Measurements from ENCODE around the gene SGMS1.

Gene SGMS1

GRCh38 chr10:50324680-50325393 lies 298.9 kb downstream of the SGMS1 start:
- Histone ChIP-seq H3K4me3 (ENCODE audit: insufficient read depth in 1 of 2, low read depth in 1 of 2, low read length in 2 of 2) (peak overlapping the region in 1 of 2 experiments; percentile 13), H3K23ac (ENCODE audit: low read length in 2 of 2) (no peak overlapping the region), H3K27ac (ENCODE audit: low read length, poor library complexity, severe bottlenecking) (no peak overlapping the region), H3K36me3 (ENCODE audit: control insufficient read depth in 1 of 2, insufficient read depth in 2 of 2, low read depth in 1 of 2, low read length in 2 of 2) (no peaks in the 10 kb centered on the region), H2BK12ac (ENCODE audit: low read length in 2 of 2) (no peak overlapping the region), H3K27me3 (ENCODE audit: control insufficient read depth in 1 of 2, insufficient read depth in 1 of 2, low read length in 2 of 2) (no peaks in the 10 kb centered on the region), H4K8ac (ENCODE audit: low read length) (no peak overlapping the region), H3K18ac (ENCODE audit: low read depth in 1 of 2, low read length in 2 of 2) (no peak overlapping the region), H3K9ac (ENCODE audit: low read length) (peak overlapping the region; percentile 87), H3K4me2 (ENCODE audit: low read length, poor library complexity, severe bottlenecking) (no peak overlapping the region), H3K14ac (ENCODE audit: low read length in 2 of 2) (no peak overlapping the region), H3K4me1 (ENCODE audit: control insufficient read depth, insufficient read depth, low read depth, low read length) (peaks cover 3% of the 10 kb centered on the region), H4K91ac (ENCODE audit: low read length) (no peak overlapping the region), H2BK5ac (ENCODE audit: low read depth, low read length, poor library complexity, severe bottlenecking) (no peak overlapping the region), H3K9me3 (ENCODE audit: control insufficient read depth, low read length) (no peaks in the 10 kb centered on the region), H2AK5ac (ENCODE audit: low read length, severe bottlenecking) (no peak overlapping the region), H3K79me1 (replicated peaks; ENCODE audit: low read length, poor library complexity, severe bottlenecking) (peaks cover 7% of the 10 kb centered on the region), H2BK120ac (ENCODE audit: low read depth, low read length) (no peak overlapping the region), H2AFZ (ENCODE audit: low read depth, low read length) (no peak overlapping the region), H2BK15ac (ENCODE audit: low read depth, poor library complexity, severe bottlenecking) (no peak overlapping the region), H3K4ac (ENCODE audit: low read depth in 1 of 2, low read length in 2 of 2) (no peak overlapping the region)
- WGBS = 94% methylated on average over 2 of the region's 4 CpGs
- DNase-seq = no peak

- H2BK12ac ChIP-seq (ENCODE audit: low read length in 2 of 2) = no peak overlapping the region
- no peak overlapping the region for H3K14ac ChIP-seq (ENCODE audit: low read length in 2 of 2)
- H4K91ac ChIP-seq (ENCODE audit: low read length) = no peak overlapping the region
- no peak overlapping the region for H2AK5ac ChIP-seq (ENCODE audit: low read length, severe bottlenecking)
- H3K9me3 ChIP-seq (ENCODE audit: control insufficient read depth, low read length) = no peaks in the 10 kb centered on the region
- no peak overlapping the region for H2BK5ac ChIP-seq (ENCODE audit: low read depth, low read length, poor library complexity, severe bottlenecking)
- no peaks in the 10 kb centered on the region for H3K36me3 ChIP-seq (ENCODE audit: control insufficient read depth in 1 of 2, insufficient read depth in 2 of 2, low read depth in 1 of 2, low read length in 2 of 2)
- no peak overlapping the region for H3K4ac ChIP-seq (ENCODE audit: low read depth in 1 of 2, low read length in 2 of 2)
- H3K4me3 ChIP-seq (ENCODE audit: insufficient read depth in 1 of 2, low read depth in 1 of 2, low read length in 2 of 2) = no peak overlapping the region
- peaks cover 3% of the 10 kb centered on the region for H3K4me1 ChIP-seq (ENCODE audit: control insufficient read depth, insufficient read depth, low read depth, low read length)
- DNase-seq = no peak
- no peak overlapping the region for H4K8ac ChIP-seq (ENCODE audit: low read length)
- WGBS = 100% methylated on average over 1 of the region's 2 CpGs
- no peak overlapping the region for H3K4me2 ChIP-seq (ENCODE audit: low read length, poor library complexity, severe bottlenecking)
- no peaks in the 10 kb centered on the region for H3K27me3 ChIP-seq (ENCODE audit: control insufficient read depth in 1 of 2, insufficient read depth in 1 of 2, low read length in 2 of 2)
- H3K23ac ChIP-seq (ENCODE audit: low read length in 2 of 2) = no peak overlapping the region
- H3K18ac ChIP-seq (ENCODE audit: low read depth in 1 of 2, low read length in 2 of 2) = no peak overlapping the region
- H3K27ac ChIP-seq (ENCODE audit: low read length, poor library complexity, severe bottlenecking) = no peak overlapping the region
- H2BK120ac ChIP-seq (ENCODE audit: low read depth, low read length) = no peak overlapping the region
- peaks cover 7% of the 10 kb centered on the region for H3K79me1 ChIP-seq (replicated peaks; ENCODE audit: low read length, poor library complexity, severe bottlenecking)
- peak overlapping the region; percentile 6 for H3K9ac ChIP-seq (ENCODE audit: low read length)
- H2BK15ac ChIP-seq (ENCODE audit: low read depth, poor library complexity, severe bottlenecking) = no peak overlapping the region
- H2AFZ ChIP-seq (ENCODE audit: low read depth, low read length) = no peak overlapping the region
These were observed 299.7 kb downstream of the SGMS1 start for GRCh38 chr10:50324046-50324445.

- Histone ChIP-seq H4K91ac (ENCODE audit: low read length) (no peak overlapping the region), H3K14ac (ENCODE audit: low read length in 2 of 2) (no peak overlapping the region), H3K4me3 (ENCODE audit: insufficient read depth in 1 of 2, low read depth in 1 of 2, low read length in 2 of 2) (no peak overlapping the region), H2AFZ (ENCODE audit: low read depth, low read length) (no peak overlapping the region), H3K18ac (ENCODE audit: low read depth in 1 of 2, low read length in 2 of 2) (no peak overlapping the region), H3K4me2 (ENCODE audit: low read length, poor library complexity, severe bottlenecking) (no peak overlapping the region), H2BK12ac (ENCODE audit: low read length in 2 of 2) (no peak overlapping the region), H3K79me1 (replicated peaks; ENCODE audit: low read length, poor library complexity, severe bottlenecking) (peaks cover 7% of the 10 kb centered on the region), H3K27me3 (ENCODE audit: control insufficient read depth in 1 of 2, insufficient read depth in 1 of 2, low read length in 2 of 2) (no peaks in the 10 kb centered on the region), H2BK15ac (ENCODE audit: low read depth, poor library complexity, severe bottlenecking) (no peak overlapping the region), H3K4me1 (ENCODE audit: control insufficient read depth, insufficient read depth, low read depth, low read length) (peaks cover 3% of the 10 kb centered on the region), H3K9me3 (ENCODE audit: control insufficient read depth, low read length) (no peaks in the 10 kb centered on the region), H3K36me3 (ENCODE audit: control insufficient read depth in 1 of 2, insufficient read depth in 2 of 2, low read depth in 1 of 2, low read length in 2 of 2) (no peaks in the 10 kb centered on the region), H3K9ac (ENCODE audit: low read length) (peak overlapping the region; percentile 75), H2BK5ac (ENCODE audit: low read depth, low read length, poor library complexity, severe bottlenecking) (no peak overlapping the region), H2AK5ac (ENCODE audit: low read length, severe bottlenecking) (no peak overlapping the region), H2BK120ac (ENCODE audit: low read depth, low read length) (no peak overlapping the region), H3K27ac (ENCODE audit: low read length, poor library complexity, severe bottlenecking) (no peak overlapping the region), H3K4ac (ENCODE audit: low read depth in 1 of 2, low read length in 2 of 2) (no peak overlapping the region), H4K8ac (ENCODE audit: low read length) (no peak overlapping the region), H3K23ac (ENCODE audit: low read length in 2 of 2) (no peak overlapping the region)
- 83% methylated on average over 1 of the region's 3 CpGs for WGBS
- DNase-seq = peak; percentile 68
These were observed 301.7 kb downstream of the SGMS1 start for GRCh38 chr10:50322077-50322476.

- Histone ChIP-seq H2AK5ac (ENCODE audit: low read length, severe bottlenecking) (no peak overlapping the region), H3K4me2 (ENCODE audit: low read length, poor library complexity, severe bottlenecking) (no peak overlapping the region), H3K27ac (ENCODE audit: low read length, poor library complexity, severe bottlenecking) (no peak overlapping the region), H2BK12ac (ENCODE audit: low read length in 2 of 2) (no peak overlapping the region), H3K9ac (ENCODE audit: low read length) (no peak overlapping the region), H3K23ac (ENCODE audit: low read length in 2 of 2) (no peak overlapping the region), H4K8ac (ENCODE audit: low read length) (no peak overlapping the region), H2BK15ac (ENCODE audit: low read depth, poor library complexity, severe bottlenecking) (no peak overlapping the region), H3K14ac (ENCODE audit: low read length in 2 of 2) (no peak overlapping the region), H2BK120ac (ENCODE audit: low read depth, low read length) (no peak overlapping the region), H3K4ac (ENCODE audit: low read depth in 1 of 2, low read length in 2 of 2) (no peak overlapping the region), H3K4me3 (ENCODE audit: insufficient read depth in 1 of 2, low read depth in 1 of 2, low read length in 2 of 2) (no peak overlapping the region), H3K4me1 (ENCODE audit: control insufficient read depth, insufficient read depth, low read depth, low read length) (no peaks in the 10 kb centered on the region), H3K79me1 (replicated peaks; ENCODE audit: low read length, poor library complexity, severe bottlenecking) (peaks cover 8% of the 10 kb centered on the region), H3K36me3 (ENCODE audit: control insufficient read depth in 1 of 2, insufficient read depth in 2 of 2, low read depth in 1 of 2, low read length in 2 of 2) (no peaks in the 10 kb centered on the region), H3K9me3 (ENCODE audit: control insufficient read depth, low read length) (no peaks in the 10 kb centered on the region), H2AFZ (ENCODE audit: low read depth, low read length) (no peak overlapping the region), H3K18ac (ENCODE audit: low read depth in 1 of 2, low read length in 2 of 2) (no peak overlapping the region), H3K27me3 (ENCODE audit: control insufficient read depth in 1 of 2, insufficient read depth in 1 of 2, low read length in 2 of 2) (no peaks in the 10 kb centered on the region), H4K91ac (ENCODE audit: low read length) (no peak overlapping the region), H2BK5ac (ENCODE audit: low read depth, low read length, poor library complexity, severe bottlenecking) (no peak overlapping the region)
- DNase-seq = no peak
These were observed 305.6 kb downstream of the SGMS1 start for GRCh38 chr10:50318129-50318528.
